HG03066 (cell line): ENCODE measurements around the gene MRPL46.
"Not testable (repeated sequence)": the region's sequence is repeated elsewhere in the genome, so short reads cannot be mapped to it uniquely, and the experiment has no call there.

Experiments
- ATAC-seq: cut with Tn5 transposase; IDR thresholded peaks from one replicate; pipeline ENCODE4 v1.9.1; 2021; ENCODE audit warnings: low read depth; ENCODE audit not compliant: unreplicated experiment

Gene MRPL46

GRCh38 chr15:88480981-88481380, 13.8 kb upstream of the MRPL46 start:
- ATAC-seq: no peak

- ATAC-seq: no peak
Observed at GRCh38 chr15:88479169-88479568, 12.0 kb upstream of the MRPL46 start.

- ATAC-seq: no peak
Observed at GRCh38 chr15:88477904-88478303, 10.7 kb upstream of the MRPL46 start.

GRCh38 chr15:88477126-88477525, 9.9 kb upstream of the MRPL46 start:
- ATAC-seq: no peak

- ATAC-seq: no peak
Observed at GRCh38 chr15:88476635-88477060, 9.5 kb upstream of the MRPL46 start.

- not testable (repeated sequence) for ATAC-seq
Observed at GRCh38 chr15:88473661-88474293, 6.6 kb upstream of the MRPL46 start.

GRCh38 chr15:88472225-88472624, 5.0 kb upstream of the MRPL46 start:
- ATAC-seq: no peak

GRCh38 chr15:88470625-88471372, 3.6 kb upstream of the MRPL46 start:
- no peak for ATAC-seq

GRCh38 chr15:88469321-88469720, 2.1 kb upstream of the MRPL46 start:
- ATAC-seq: no peak

- not testable (repeated sequence) for ATAC-seq
Observed at GRCh38 chr15:88468721-88469120, 1.5 kb upstream of the MRPL46 start.

GRCh38 chr15:88467935-88468528, 844 bp upstream of the MRPL46 start:
- no peak for ATAC-seq

- no peak for ATAC-seq
Observed at GRCh38 chr15:88465633-88466224, 1.5 kb downstream of the MRPL46 start.

- no peak for ATAC-seq
Observed at GRCh38 chr15:88463870-88464532, 3.2 kb downstream of the MRPL46 start.

GRCh38 chr15:88456733-88457132, 10.5 kb downstream of the MRPL46 start:
- no peak for ATAC-seq

GRCh38 chr15:88454867-88455810, 12.0 kb downstream of the MRPL46 start:
- ATAC-seq: peak; percentile 78

- no peak for ATAC-seq
Observed at GRCh38 chr15:88454236-88454635, 13.0 kb downstream of the MRPL46 start.

- no peak for ATAC-seq
Observed at GRCh38 chr15:88453651-88454050, 13.5 kb downstream of the MRPL46 start.

- ATAC-seq: no peak
Observed at GRCh38 chr15:88450125-88450798, 16.9 kb downstream of the MRPL46 start.

- no peak for ATAC-seq
Observed at GRCh38 chr15:88449581-88449980, 17.6 kb downstream of the MRPL46 start.
